Jurkat, Clone E6-1 (cell line): Measurements from ENCODE around the gene SYNGAP1.

ENCODE experiments used
- DNase-seq: peaks from one replicate; pipeline ENCODE4 v3.0.0-alpha.2; 2011; ENCODE audit warnings: low read depth, low spot score
- H3K4me3 ChIP-seq: 2 replicates; pipeline ENCODE4 v1.5.1; 2011; ENCODE audit warnings: mild to moderate bottlenecking, low read length, control low read depth, moderate library complexity

SYNGAP1 gene

DNA sequence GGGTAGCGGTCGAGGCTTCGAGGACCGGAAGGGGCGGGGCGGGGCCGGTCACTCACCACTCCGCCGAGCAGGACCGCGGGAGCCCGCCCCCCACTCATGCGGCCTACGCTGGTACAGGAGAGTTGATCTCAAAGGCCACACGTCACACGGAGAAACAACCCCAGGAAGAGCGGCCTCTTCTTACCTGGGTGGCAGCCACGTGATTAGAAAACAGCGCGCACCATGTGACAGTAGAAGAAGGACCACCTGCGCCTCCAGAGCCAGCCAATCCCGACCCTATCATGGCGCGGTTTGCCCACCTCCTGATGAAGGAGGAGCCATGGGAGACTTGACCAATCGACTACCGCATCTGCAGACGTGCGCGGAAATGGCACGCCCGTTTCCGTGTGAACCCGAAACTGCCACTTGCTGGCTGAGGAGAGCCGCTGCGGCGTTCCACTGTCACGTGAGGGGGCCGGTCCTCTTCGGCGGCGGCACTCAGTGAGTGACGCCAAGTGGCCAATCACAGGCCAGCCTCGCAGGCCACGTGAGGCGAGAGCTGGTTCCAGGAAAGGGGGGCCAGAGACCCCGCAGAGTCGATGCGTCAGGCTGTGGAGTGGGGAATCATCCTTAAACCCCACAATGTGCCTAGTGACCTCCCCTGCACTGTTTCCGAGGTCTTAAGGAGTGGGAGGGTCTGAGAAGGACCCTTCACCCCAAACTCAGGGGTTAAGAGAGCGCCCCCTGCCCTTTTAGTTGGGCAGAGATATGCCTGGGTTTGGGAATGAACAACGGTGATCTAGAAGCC, 1.8 kb upstream of the SYNGAP1 start, which contains the start of gene CUTA:
Gene CUTA, minus strand, starts transcription at position 205 of the 787 bp plus-strand sequence. Its CDS starts 107 bp downstream, at position 98.
- peak; percentile 100 for DNase-seq
- peak within 1 kb of the TSS; percentile 69 for H3K4me3 ChIP-seq

DNA sequence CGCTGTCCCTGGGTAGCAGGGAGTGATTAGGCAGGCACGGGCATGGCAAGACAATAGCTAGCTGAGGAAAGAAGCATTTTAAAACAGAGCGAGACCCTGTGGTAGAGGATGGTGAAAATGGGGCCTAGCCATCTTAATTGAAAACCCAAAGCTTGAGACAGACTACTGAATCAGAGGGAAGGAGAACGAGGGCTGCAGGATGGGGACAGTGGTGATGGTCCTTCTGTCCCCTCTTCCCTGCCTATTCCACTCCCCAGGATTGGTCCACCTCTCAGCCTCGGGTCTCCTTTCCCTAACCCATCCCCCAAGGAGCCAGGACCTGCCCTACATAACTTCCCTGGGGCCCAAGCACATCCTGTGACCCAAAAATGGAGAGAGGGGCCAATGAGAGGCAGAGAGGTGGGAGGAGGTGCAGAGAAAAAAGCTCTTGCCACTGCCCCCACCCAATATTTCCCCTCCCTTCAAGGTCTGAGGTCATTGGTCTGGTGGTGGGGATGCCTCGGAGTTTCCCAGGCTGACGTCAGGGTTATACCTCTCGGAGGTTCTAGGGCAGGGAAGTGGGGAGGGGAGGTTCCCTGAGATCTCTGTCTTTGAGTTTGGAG, 1.1 kb upstream of the SYNGAP1 start:
- no peak for DNase-seq

GRCh38 chr6:33420491-33421343, 852 bp downstream of the SYNGAP1 start:
- H3K4me3 ChIP-seq: peak overlapping the region; percentile 28
- DNase-seq: peak; percentile 56

More for the DNA sequence above, 1.1 kb upstream of the SYNGAP1 start:
- peak overlapping the region; percentile 67 for H3K4me3 ChIP-seq

GRCh38 chr6:33421344-33421643, 1.4 kb downstream of the SYNGAP1 start:
- DNase-seq: no peak
- H3K4me3 ChIP-seq: no peak overlapping the region

DNA sequence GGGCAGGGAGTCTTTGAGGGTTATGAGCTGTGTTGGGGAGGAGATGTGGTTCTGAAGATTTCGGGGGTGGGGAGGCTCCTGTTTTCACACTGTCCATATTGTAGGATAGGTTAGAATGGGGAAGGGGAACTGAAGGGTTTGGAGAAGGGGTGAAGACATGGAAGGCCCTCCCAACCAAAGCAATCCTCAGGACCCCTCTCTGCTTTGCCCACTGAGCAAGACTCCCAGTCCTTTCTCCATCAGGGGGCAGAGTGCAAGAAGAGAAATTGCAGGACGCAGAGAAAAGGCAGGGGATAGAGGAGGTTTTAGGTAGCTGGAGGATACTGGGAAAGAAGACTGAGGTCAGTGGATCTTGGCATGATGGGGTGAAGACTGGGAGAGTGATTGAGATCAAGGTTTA, 3.9 kb downstream of the SYNGAP1 start:
- no peak overlapping the region for H3K4me3 ChIP-seq
- DNase-seq: no peak

- no peak for DNase-seq
- peak overlapping the region; percentile 66 for H3K4me3 ChIP-seq
Observed at GRCh38 chr6:33424855-33425667, 5.2 kb downstream of the SYNGAP1 start.

GRCh38 chr6:33425668-33426577, 6.1 kb downstream of the SYNGAP1 start:
- peak overlapping the region; percentile 66 for H3K4me3 ChIP-seq
- DNase-seq: peak; percentile 77

GRCh38 chr6:33426590-33427511, 7.0 kb downstream of the SYNGAP1 start:
- H3K4me3 ChIP-seq: peak overlapping the region; percentile 66
- DNase-seq: peak; percentile 61

DNA sequence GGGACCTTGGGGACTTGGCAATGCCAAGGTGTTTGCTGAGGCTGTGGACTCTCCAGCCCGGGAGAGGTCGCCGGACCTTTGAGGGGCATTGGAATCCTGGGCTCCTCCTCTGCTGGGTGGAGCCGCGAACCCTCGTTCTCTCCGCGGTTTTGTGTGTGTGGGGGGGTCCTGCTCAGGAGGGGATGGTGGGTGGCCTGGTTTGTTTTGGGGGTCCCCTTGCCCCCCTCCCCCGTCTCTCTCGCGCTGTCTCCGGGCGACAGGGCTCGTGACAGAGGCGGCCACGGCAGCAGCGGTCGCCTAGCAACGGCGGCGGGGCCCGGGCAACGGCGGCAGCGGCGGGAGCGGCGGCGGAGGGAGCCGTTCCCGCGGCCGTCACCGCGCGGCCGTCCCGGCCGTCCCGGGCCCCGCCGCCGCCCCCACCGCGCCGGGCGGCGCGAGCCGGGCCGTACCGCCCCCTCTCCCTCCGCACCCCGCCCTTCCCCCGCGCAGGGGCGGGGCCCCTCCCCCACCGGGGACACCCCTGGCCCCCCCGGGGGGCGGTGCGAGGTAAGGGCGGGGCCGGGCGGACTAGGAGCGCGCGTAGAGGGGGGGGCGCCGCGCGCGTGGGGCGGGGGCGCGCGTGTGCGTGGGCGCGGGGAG, 7.8 kb downstream of the SYNGAP1 start:
- DNase-seq: no peak
- peak overlapping the region; percentile 63 for H3K4me3 ChIP-seq

GRCh38 chr6:33428224-33428965, 8.5 kb downstream of the SYNGAP1 start:
- no peak for DNase-seq
- H3K4me3 ChIP-seq: peak overlapping the region; percentile 57

DNA sequence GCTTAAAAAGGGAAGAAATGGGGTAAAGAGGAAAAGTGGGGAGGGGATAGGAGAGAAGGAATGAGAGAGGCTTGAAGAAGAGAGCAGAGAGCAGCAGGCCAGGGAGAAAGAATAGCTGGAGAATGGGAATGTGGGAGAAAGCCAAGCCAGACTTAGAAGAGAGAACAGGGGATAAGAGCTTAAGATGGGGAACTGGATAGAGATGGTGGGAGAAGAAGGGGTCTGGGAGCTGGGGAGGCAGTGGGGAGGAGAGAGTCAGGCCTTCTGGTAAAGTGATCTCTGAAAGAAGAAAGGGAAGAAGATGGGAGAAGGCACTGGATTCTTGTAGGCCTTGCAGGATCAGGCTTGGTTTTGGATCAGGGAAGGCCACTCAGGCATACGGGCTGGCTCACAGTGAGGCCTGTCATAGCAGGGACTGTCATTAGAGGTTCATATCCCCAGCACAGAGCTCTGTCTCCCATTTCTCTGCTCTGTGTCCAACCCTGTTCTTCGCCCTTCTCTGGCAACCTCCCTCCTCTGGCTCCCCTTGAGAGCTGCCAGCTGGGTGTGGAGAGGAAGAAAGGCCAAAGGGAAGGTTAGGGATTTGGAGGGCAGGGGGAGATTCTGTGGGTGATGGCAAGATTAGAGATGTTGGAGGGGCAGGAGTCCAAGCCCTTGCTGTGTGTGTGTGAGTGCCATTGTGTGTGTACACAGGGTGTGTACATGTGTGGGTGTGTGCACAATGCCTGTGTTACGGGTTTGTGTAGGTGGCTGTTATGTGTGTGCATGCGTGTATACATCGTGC, 9.3 kb downstream of the SYNGAP1 start:
- no peak overlapping the region for H3K4me3 ChIP-seq
- DNase-seq: no peak

DNA sequence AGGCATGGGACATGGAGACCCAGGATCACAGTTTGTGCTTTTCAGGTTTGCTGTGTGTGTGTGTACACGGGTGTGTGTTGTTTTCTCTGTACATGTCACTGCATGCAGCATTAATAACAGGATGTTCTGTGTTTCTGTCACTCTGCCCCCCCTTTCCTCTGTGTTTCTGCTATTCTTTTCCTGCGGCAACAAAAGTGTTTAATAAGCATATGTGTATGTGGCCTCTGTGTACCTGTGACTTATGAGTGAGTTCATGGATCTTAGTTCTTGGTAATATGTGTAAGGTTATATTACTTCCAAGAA, 9.8 kb downstream of the SYNGAP1 start:
- no peak overlapping the region for H3K4me3 ChIP-seq
- no peak for DNase-seq

DNA sequence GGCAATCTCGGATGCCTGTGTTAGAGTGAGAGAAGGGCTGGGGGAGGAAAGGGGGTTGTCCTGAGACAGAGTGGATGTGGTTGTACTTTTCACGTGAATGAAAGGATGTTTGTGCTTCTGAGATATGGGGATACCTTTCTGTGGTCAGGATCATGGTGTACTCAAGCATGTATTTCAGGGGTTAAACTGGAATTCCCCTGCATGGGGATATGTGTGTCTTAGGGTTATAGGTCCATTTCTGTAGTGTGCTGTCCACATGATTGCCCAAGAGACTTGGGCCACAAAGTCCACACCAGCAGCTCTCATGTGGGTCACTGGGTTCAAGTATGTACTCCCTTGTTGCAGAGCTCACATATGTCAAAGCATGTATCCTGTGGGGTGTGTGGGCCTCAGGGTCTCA, 10.5 kb downstream of the SYNGAP1 start:
- no peak overlapping the region; the same call in 1 of the 2 replicates for H3K4me3 ChIP-seq
- DNase-seq: no peak

DNA sequence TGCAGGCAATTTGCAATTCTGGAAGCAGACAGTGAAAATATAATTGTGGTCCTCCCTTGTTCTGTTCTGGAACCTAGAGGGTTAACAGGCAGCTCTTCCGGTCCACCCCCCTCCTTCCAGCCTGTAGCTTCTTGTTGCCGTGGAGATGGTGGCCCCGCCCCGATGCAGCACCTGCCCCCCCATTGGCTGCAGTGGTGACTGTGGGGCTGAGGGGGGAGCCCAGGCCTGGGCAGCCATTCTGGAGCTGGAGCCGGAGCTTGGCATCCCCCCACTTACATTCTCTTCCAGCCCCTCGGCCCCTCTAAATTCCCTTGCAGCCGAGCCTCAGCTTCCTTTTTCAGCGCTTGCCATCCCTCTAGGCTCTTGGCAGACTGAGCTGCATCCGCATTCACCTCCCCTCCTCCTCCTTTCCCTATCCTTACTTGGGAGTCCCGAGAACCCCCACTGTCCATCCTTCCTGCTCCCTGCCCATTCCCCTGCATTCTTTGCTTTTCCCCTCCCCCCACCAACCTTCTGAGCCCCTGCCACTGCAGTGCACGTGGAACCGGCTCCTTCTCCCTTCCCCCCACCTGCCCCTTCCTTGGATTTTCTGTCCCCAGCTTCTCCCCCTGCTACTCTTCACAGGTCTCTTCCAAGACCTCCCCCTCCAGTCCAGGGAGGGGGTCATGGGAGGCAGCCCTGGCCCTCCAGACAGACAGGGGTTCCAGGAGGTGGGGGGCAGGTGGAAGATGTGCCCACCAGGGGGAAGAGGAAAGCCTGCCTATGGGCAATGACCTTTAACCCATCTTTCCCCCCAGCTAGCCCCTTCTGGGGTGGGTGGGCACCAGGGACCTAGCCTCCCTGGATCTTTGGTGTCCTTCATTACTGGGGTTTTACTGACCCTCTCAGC, 11.4 kb downstream of the SYNGAP1 start:
- peak; percentile 84 for DNase-seq
- H3K4me3 ChIP-seq: peak overlapping the region; percentile 49
